BE2C (cell line): Measurements from ENCODE around the gene PMCH.
"Not testable (repeated sequence)": the region's sequence is repeated elsewhere in the genome, so short reads cannot be mapped to it uniquely, and the experiment has no call there.

Experiments used
- DNase-seq: peaks from one replicate; pipeline ENCODE4 v3.0.0-alpha.2; 2020
- H3K27me3 ChIP-seq: fragments of 250-450 bp; sonication (Bioruptor Pico); 2 replicates; pipeline ENCODE4 v1.5.1; 2020; ENCODE audit warnings: mild to moderate bottlenecking
- H3K36me3 ChIP-seq: fragments of 250-450 bp; sonication (Bioruptor Pico); 2 replicates; pipeline ENCODE4 v1.5.1; 2020; ENCODE audit warnings: mild to moderate bottlenecking
- H3K4me1 ChIP-seq: fragments of 250-450 bp; sonication (Bioruptor Pico); 2 replicates; pipeline ENCODE4 v1.5.1; 2020
- H3K4me3 ChIP-seq: 2 replicates; pipeline ENCODE4 v1.5.1; 2011; ENCODE audit warnings: low read depth, low read length
- H3K9me3 ChIP-seq: fragments of 250-450 bp; sonication (Bioruptor Pico); 2 replicates; pipeline ENCODE4 v1.5.1; 2020
- CTCF ChIP-seq: IDR thresholded peaks from 2 replicates; pipeline ENCODE4 v1.5.1; 2012; ENCODE audit warnings: mild to moderate bottlenecking, low read depth, low read length

The PMCH gene

GRCh38 chr12:102167821-102168604 lies 29.6 kb downstream of the PMCH start:
- H3K4me3 ChIP-seq, result no peak overlapping the region
- DNase-seq, result no peak
- TF ChIP-seq CTCF, result no peak
- H3K36me3 ChIP-seq, result no peaks in the 10 kb centered on the region; the same call in none of the 2 replicates
- no peaks in the 10 kb centered on the region for H3K4me1 ChIP-seq
- H3K9me3 ChIP-seq, result no peaks in the 10 kb centered on the region
- no peaks in the 10 kb centered on the region for H3K27me3 ChIP-seq

- no peak for DNase-seq
- no peak for TF ChIP-seq CTCF
These were observed 34.2 kb downstream of the PMCH start for GRCh38 chr12:102163383-102163782.

GRCh38 chr12:102155206-102155605 lies 42.4 kb downstream of the PMCH start:
- H3K27me3 ChIP-seq, H3K4me3 ChIP-seq, H3K36me3 ChIP-seq, H3K9me3 ChIP-seq, H3K4me1 ChIP-seq, DNase-seq: not testable (repeated sequence)

More at GRCh38 chr12:102163383-102163782, 34.2 kb downstream of the PMCH start:
- Histone ChIP-seq H3K36me3 (no peaks in the 10 kb centered on the region), H3K4me1 (no peaks in the 10 kb centered on the region), H3K27me3 (no peaks in the 10 kb centered on the region), H3K4me3 (no peak overlapping the region), H3K9me3 (no peaks in the 10 kb centered on the region)

- not testable (repeated sequence) for H3K9me3 ChIP-seq, H3K4me1 ChIP-seq, DNase-seq, H3K27me3 ChIP-seq, H3K4me3 ChIP-seq, H3K36me3 ChIP-seq
These were observed 50.5 kb downstream of the PMCH start for GRCh38 chr12:102147062-102147587.
